Measurements from ENCODE around the gene SLC29A4.
"Not testable (repeated sequence)": the region's sequence is repeated elsewhere in the genome, so short reads cannot be mapped to it uniquely, and the experiment has no call there.

Gene SLC29A4

DNA sequence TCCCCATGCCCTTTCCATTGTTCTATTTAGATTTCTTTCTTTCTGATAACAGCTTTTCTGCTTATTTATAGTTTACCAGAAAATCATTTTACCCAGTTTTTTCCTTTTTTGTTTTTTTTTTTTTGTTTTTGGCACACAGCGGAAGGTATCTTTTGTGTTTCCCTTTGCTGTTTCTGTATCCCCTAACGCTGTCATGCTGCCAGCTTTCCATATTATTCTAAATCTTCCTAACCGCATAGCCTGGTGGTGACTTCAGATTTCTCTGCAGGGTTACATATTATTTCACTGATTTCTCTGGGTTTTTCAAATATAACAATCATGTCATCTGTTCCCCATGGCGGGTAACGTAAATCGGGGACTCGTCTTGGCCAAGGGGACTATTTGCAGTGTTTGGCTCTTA, 4.0 kb upstream of the SLC29A4 start:
- Histone ChIP-seq H3K79me2 (ENCODE audit: insufficient read depth, low read length) (no peaks in the 10 kb centered on the region), H3K4me3 (ENCODE audit: low read depth, low read length, poor library complexity, severe bottlenecking) (no peak overlapping the region), H3K4me1 (ENCODE audit: insufficient read depth, low read length, severe bottlenecking) (peaks cover 3% of the 10 kb centered on the region), H3K4me2 (ENCODE audit: low read length) (no peak overlapping the region), H3K27ac (ENCODE audit: low read depth, low read length, poor library complexity, severe bottlenecking) (no peak overlapping the region), H3K9me2 (ENCODE audit: low read depth, low read length) (no peaks in the 10 kb centered on the region), H3K9me3 (ENCODE audit: low read length) (no peaks in the 10 kb centered on the region), H4K20me1 (ENCODE audit: insufficient read depth, low read length) (no peaks in the 10 kb centered on the region), H3K9ac (ENCODE audit: low read length) (no peak overlapping the region), H3F3A (ENCODE audit: insufficient read depth, low read length) (no peaks in the 10 kb centered on the region), H3K36me3 (ENCODE audit: insufficient read depth, low read length) (no peaks in the 10 kb centered on the region), H3K27me3 (ENCODE audit: insufficient read depth, low read length) (peaks cover 10% of the 10 kb centered on the region; the same call in 1 of the 2 replicates), H2AFZ (ENCODE audit: low read length) (no peak overlapping the region)
- TF ChIP-seq EZH2 (IDR thresholded peaks at IDR 0.05; ENCODE audit: borderline replicate concordance, low read length): no peak
- TF ChIP-seq, protein P1, sequence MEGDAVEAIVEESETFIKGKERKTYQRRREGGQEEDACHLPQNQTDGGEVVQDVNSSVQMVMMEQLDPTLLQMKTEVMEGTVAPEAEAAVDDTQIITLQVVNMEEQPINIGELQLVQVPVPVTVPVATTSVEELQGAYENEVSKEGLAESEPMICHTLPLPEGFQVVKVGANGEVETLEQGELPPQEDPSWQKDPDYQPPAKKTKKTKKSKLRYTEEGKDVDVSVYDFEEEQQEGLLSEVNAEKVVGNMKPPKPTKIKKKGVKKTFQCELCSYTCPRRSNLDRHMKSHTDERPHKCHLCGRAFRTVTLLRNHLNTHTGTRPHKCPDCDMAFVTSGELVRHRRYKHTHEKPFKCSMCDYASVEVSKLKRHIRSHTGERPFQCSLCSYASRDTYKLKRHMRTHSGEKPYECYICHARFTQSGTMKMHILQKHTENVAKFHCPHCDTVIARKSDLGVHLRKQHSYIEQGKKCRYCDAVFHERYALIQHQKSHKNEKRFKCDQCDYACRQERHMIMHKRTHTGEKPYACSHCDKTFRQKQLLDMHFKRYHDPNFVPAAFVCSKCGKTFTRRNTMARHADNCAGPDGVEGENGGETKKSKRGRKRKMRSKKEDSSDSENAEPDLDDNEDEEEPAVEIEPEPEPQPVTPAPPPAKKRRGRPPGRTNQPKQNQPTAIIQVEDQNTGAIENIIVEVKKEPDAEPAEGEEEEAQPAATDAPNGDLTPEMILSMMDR (IDR thresholded peaks at IDR 0.05; ENCODE audit: low read length): no peak

DNA sequence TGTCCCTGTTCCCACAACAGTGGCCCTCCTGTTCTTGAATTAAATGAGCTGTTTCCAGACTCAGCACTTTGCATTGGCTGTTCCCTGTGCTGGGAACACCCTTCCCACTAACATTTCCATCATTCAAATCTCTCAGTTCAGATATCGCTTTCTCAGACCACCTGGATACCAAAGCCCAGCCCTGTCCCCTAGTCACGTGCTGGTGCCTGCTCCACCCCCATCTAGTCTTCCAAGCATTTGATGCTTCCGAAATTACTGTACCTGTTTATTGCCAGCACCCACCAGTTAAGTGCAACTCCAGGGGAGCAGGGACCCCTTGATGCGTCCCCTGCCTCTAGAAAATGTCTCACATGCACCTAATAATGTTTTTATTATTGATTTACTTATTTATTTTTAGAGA, 3.0 kb upstream of the SLC29A4 start:
- no peaks in the 10 kb centered on the region for H3F3A ChIP-seq (ENCODE audit: insufficient read depth, low read length)
- no peak for TF ChIP-seq EZH2 (IDR thresholded peaks at IDR 0.05; ENCODE audit: borderline replicate concordance, low read length)
- TF ChIP-seq, protein P1 (IDR thresholded peaks at IDR 0.05; ENCODE audit: low read length): no peak
- H3K4me2 ChIP-seq (ENCODE audit: low read length): no peak overlapping the region

DNA sequence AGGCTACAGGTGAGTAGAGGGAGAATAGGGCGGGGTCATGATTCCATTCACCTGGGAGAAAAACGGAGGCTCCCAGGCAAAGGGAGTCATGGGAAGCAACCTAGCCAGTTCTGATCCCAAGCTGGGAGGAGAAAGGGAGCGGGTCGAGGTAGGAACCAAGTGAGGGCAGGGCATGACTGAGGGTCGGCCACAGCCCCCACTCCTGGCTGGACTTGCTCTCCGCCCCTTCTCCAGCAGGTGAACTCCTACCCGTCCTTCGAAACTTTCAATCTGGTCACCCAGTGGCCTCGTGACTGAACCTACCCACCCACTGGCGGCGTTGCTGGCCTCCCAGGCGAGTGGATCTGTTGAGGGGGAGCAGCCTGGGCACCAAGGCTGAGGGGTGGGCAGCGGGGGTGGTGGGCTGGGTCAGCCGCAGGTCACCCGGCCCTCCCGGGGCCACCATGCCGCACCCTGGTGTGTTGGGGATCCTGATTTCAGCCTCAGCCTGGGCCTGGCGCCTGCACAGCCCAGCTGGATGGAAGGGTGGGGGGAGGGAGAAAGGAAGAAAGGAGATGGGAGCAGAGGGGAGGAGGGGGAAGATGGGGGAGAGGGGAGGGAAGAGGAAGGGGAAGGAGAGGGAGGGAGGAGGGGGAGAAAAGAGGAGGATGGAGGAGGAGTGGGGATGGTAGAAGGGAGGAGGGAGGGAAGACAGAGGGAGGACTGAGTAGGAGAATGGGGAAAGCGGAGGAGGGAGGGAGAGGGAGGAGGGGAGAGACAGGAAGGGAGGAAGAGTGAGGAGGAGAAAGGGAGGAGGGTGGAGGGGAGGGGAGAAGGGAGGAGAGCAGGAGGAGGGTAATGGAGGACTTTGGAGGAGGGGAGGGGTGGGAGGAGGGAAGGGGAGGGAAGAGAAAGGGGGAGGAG, 894 bp upstream of the SLC29A4 start:
- not testable (repeated sequence) for H3F3A ChIP-seq (ENCODE audit: insufficient read depth, low read length); H2AFZ ChIP-seq (ENCODE audit: low read length); H4K20me1 ChIP-seq (ENCODE audit: insufficient read depth, low read length); H3K9ac ChIP-seq (ENCODE audit: low read length); H3K4me2 ChIP-seq (ENCODE audit: low read length); H3K4me1 ChIP-seq (ENCODE audit: insufficient read depth, low read length, severe bottlenecking); H3K79me2 ChIP-seq (ENCODE audit: insufficient read depth, low read length); H3K36me3 ChIP-seq (ENCODE audit: insufficient read depth, low read length); H3K27ac ChIP-seq (ENCODE audit: low read depth, low read length, poor library complexity, severe bottlenecking); H3K9me3 ChIP-seq (ENCODE audit: low read length); H3K9me2 ChIP-seq (ENCODE audit: low read depth, low read length); H3K27me3 ChIP-seq (ENCODE audit: insufficient read depth, low read length); H3K4me3 ChIP-seq (ENCODE audit: low read depth, low read length, poor library complexity, severe bottlenecking)

More for the DNA sequence above, 3.0 kb upstream of the SLC29A4 start:
- Histone ChIP-seq H3K27me3 (ENCODE audit: insufficient read depth, low read length) (peaks cover 10% of the 10 kb centered on the region; the same call in 1 of the 2 replicates), H3K4me1 (ENCODE audit: insufficient read depth, low read length, severe bottlenecking) (peaks cover 3% of the 10 kb centered on the region), H3K9me2 (ENCODE audit: low read depth, low read length) (no peaks in the 10 kb centered on the region), H3K4me3 (ENCODE audit: low read depth, low read length, poor library complexity, severe bottlenecking) (no peak overlapping the region), H3K36me3 (ENCODE audit: insufficient read depth, low read length) (no peaks in the 10 kb centered on the region), H3K27ac (ENCODE audit: low read depth, low read length, poor library complexity, severe bottlenecking) (no peak overlapping the region), H3K9ac (ENCODE audit: low read length) (no peak overlapping the region), H4K20me1 (ENCODE audit: insufficient read depth, low read length) (no peaks in the 10 kb centered on the region), H2AFZ (ENCODE audit: low read length) (no peak overlapping the region), H3K79me2 (ENCODE audit: insufficient read depth, low read length) (no peaks in the 10 kb centered on the region), H3K9me3 (ENCODE audit: low read length) (no peaks in the 10 kb centered on the region)

Measured in OCI-LY1 (cell line).